Measurements from ENCODE around the gene GALNT7. TPM values are rescaled to one million over a fixed set of nuclear protein-coding genes. Genes with fewer than 3 reads are reported as not detected.

The GALNT7 gene
- total and polyA plus RNA-seq, 4 donors = 9.3 to 32.7 (median 14.3) TPM

- ATAC-seq (ENCODE audit: insufficient read depth, low FRiP score) (no peak), DNase-seq (no peak)
- H3K36me3 ChIP-seq (ENCODE audit: control insufficient read depth in 4 of 4, insufficient read depth in 4 of 4, low read length in 4 of 4) = peaks cover 0 to 2% (median 0%) of the 10 kb centered on the region in 4 donors
- H3K4me1 ChIP-seq (ENCODE audit: control insufficient read depth in 5 of 5, insufficient read depth in 5 of 5, low read length in 5 of 5) = no peaks in the 10 kb centered on the region
- H3K4me3 ChIP-seq = no peak overlapping the region
- no peaks in the 10 kb centered on the region for H3K9me3 ChIP-seq (ENCODE audit: control insufficient read depth in 4 of 4, insufficient read depth in 3 of 4, low read length in 3 of 4)
- H3K9ac ChIP-seq (ENCODE audit: insufficient read depth in 1 of 2, low read length in 2 of 2) = no peak overlapping the region
- H3K27ac ChIP-seq (ENCODE audit: low read depth in 1 of 2, low read length in 1 of 2) = no peak overlapping the region
- no peak for TF ChIP-seq CTCF (IDR thresholded peaks at IDR 0.05; ENCODE audit: control extremely low read depth, extremely low read depth)
- H3K27me3 ChIP-seq (ENCODE audit: control insufficient read depth in 3 of 3, insufficient read depth in 3 of 3, low read length in 2 of 3) = no peaks in the 10 kb centered on the region
- 94% methylated on average over 3 of the region's 3 CpGs for WGBS, 2 donors
Observed at GRCh38 chr4:173307778-173308177, 139.2 kb downstream of the GALNT7 start.

- WGBS, 2 donors = 84 to 85% methylated on average over 4 of the region's 4 CpGs
- Histone ChIP-seq H3K36me3 (ENCODE audit: control insufficient read depth in 4 of 4, insufficient read depth in 4 of 4, low read length in 4 of 4) (peaks cover 0 to 10% (median 0%) of the 10 kb centered on the region in 4 donors), H3K4me3 (no peak overlapping the region), H3K4me1 (ENCODE audit: control insufficient read depth in 5 of 5, insufficient read depth in 5 of 5, low read length in 5 of 5) (no peaks in the 10 kb centered on the region), H3K9me3 (ENCODE audit: control insufficient read depth in 4 of 4, insufficient read depth in 3 of 4, low read length in 3 of 4) (no peaks in the 10 kb centered on the region), H3K9ac (ENCODE audit: insufficient read depth in 1 of 2, low read length in 2 of 2) (no peak overlapping the region), H3K27ac (ENCODE audit: low read depth in 1 of 2, low read length in 1 of 2) (no peak overlapping the region), H3K27me3 (ENCODE audit: control insufficient read depth in 3 of 3, insufficient read depth in 3 of 3, low read length in 2 of 3) (no peaks in the 10 kb centered on the region)
- DNase-seq (no peak), ATAC-seq (ENCODE audit: insufficient read depth, low FRiP score) (no peak)
- TF ChIP-seq CTCF (IDR thresholded peaks at IDR 0.05; ENCODE audit: control extremely low read depth, extremely low read depth) = no peak
Observed at GRCh38 chr4:173311368-173311767, 142.8 kb downstream of the GALNT7 start.

GRCh38 chr4:173314715-173315114 lies 146.1 kb downstream of the GALNT7 start:
- ATAC-seq (ENCODE audit: insufficient read depth, low FRiP score) = no peak
- no peak for TF ChIP-seq CTCF (IDR thresholded peaks at IDR 0.05; ENCODE audit: control extremely low read depth, extremely low read depth)
- DNase-seq = no peak
- Histone ChIP-seq H3K4me3 (no peak overlapping the region), H3K9ac (ENCODE audit: insufficient read depth in 1 of 2, low read length in 2 of 2) (no peak overlapping the region), H3K36me3 (ENCODE audit: control insufficient read depth in 4 of 4, insufficient read depth in 4 of 4, low read length in 4 of 4) (peaks cover 0 to 12% (median 0%) of the 10 kb centered on the region in 4 donors), H3K4me1 (ENCODE audit: control insufficient read depth in 5 of 5, insufficient read depth in 5 of 5, low read length in 5 of 5) (no peaks in the 10 kb centered on the region), H3K27me3 (ENCODE audit: control insufficient read depth in 3 of 3, insufficient read depth in 3 of 3, low read length in 2 of 3) (no peaks in the 10 kb centered on the region), H3K27ac (ENCODE audit: low read depth in 1 of 2, low read length in 1 of 2) (no peak overlapping the region), H3K9me3 (ENCODE audit: control insufficient read depth in 4 of 4, insufficient read depth in 3 of 4, low read length in 3 of 4) (no peaks in the 10 kb centered on the region)
- WGBS, 2 donors = 88 to 90% methylated on average over 3 of the region's 3 CpGs

GRCh38 chr4:173316060-173316459 lies 147.4 kb downstream of the GALNT7 start:
- WGBS, 2 donors = 68 to 86% methylated on average over 2 of the region's 2 CpGs

More at GRCh38 chr4:173316060-173316459, 147.4 kb downstream of the GALNT7 start:
- H3K9me3 ChIP-seq (ENCODE audit: control insufficient read depth in 4 of 4, insufficient read depth in 3 of 4, low read length in 3 of 4) = no peaks in the 10 kb centered on the region
- H3K9ac ChIP-seq (ENCODE audit: insufficient read depth in 1 of 2, low read length in 2 of 2) = no peak overlapping the region
- H3K4me1 ChIP-seq (ENCODE audit: control insufficient read depth in 5 of 5, insufficient read depth in 5 of 5, low read length in 5 of 5) = no peaks in the 10 kb centered on the region
- no peak for TF ChIP-seq CTCF (IDR thresholded peaks at IDR 0.05; ENCODE audit: control extremely low read depth, extremely low read depth)
- H3K36me3 ChIP-seq (ENCODE audit: control insufficient read depth in 4 of 4, insufficient read depth in 4 of 4, low read length in 4 of 4) = peaks cover 0 to 12% (median under 1%) of the 10 kb centered on the region in 4 donors
- DNase-seq (no peak), ATAC-seq (ENCODE audit: insufficient read depth, low FRiP score) (no peak)
- H3K27me3 ChIP-seq (ENCODE audit: control insufficient read depth in 3 of 3, insufficient read depth in 3 of 3, low read length in 2 of 3) = no peaks in the 10 kb centered on the region
- no peak overlapping the region for H3K4me3 ChIP-seq
- H3K27ac ChIP-seq (ENCODE audit: low read depth in 1 of 2, low read length in 1 of 2) = no peak overlapping the region
